Measurements from ENCODE around the gene INIP. TPM values are rescaled to one million over a fixed set of nuclear protein-coding genes. Genes with fewer than 3 reads are reported as not detected.
"Not testable (repeated sequence)": the region's sequence is repeated elsewhere in the genome, so short reads cannot be mapped to it uniquely, and the experiment has no call there.

Gene INIP
- polyA plus RNA-seq, 5 donors: 32.5 to 43.5 (median 36.7) TPM

GRCh38 chr9:112747094-112747493 lies 29.2 kb upstream of the INIP start:
- DNase-seq: no peak

GRCh38 chr9:112744177-112744576 lies 26.3 kb upstream of the INIP start:
- no peak for DNase-seq

- no peak for DNase-seq
Measured at GRCh38 chr9:112743216-112743836, 25.4 kb upstream of the INIP start.

- no peak for DNase-seq
Measured at GRCh38 chr9:112734892-112735291, 17.0 kb upstream of the INIP start.

- no peak for DNase-seq
Measured at GRCh38 chr9:112731971-112732370, 14.1 kb upstream of the INIP start.

- DNase-seq: no peak
Measured at GRCh38 chr9:112728401-112728800, 10.5 kb upstream of the INIP start.

GRCh38 chr9:112726428-112726827 lies 8.5 kb upstream of the INIP start:
- DNase-seq: no peak

GRCh38 chr9:112725961-112726360 lies 8.0 kb upstream of the INIP start:
- no peak for DNase-seq

- DNase-seq: not testable (repeated sequence)
Measured at GRCh38 chr9:112722749-112723148, 4.8 kb upstream of the INIP start.

GRCh38 chr9:112720113-112720780 lies 2.3 kb upstream of the INIP start:
- DNase-seq: no peak

- no peak for DNase-seq
Measured at GRCh38 chr9:112719696-112720095, 1.8 kb upstream of the INIP start.

- DNase-seq: no peak
Measured at GRCh38 chr9:112719241-112719691, 1.3 kb upstream of the INIP start.

GRCh38 chr9:112712678-112713077 lies 5.2 kb downstream of the INIP start:
- no peak for DNase-seq

GRCh38 chr9:112711050-112711689 lies 6.7 kb downstream of the INIP start:
- peak; percentile 19 to 45 for DNase-seq

- DNase-seq: peak; percentile 25 to 52
Measured at GRCh38 chr9:112705768-112706427, 12.0 kb downstream of the INIP start.

GRCh38 chr9:112703304-112703703 lies 14.6 kb downstream of the INIP start:
- no peak for DNase-seq

GRCh38 chr9:112700085-112700484 lies 17.8 kb downstream of the INIP start:
- no peak for DNase-seq

GRCh38 chr9:112699230-112699629 lies 18.7 kb downstream of the INIP start:
- no peak for DNase-seq

GRCh38 chr9:112696461-112696860 lies 21.5 kb downstream of the INIP start:
- no peak for DNase-seq

GRCh38 chr9:112694706-112695555 lies 23.0 kb downstream of the INIP start:
- DNase-seq: peak; percentile 23 to 31

- no peak for DNase-seq
Measured at GRCh38 chr9:112689161-112689740, 28.7 kb downstream of the INIP start.

All from right lung (tissue), 5 donors.